H1 (cell line): ENCODE data around the gene RNASE12.

Experiments
- EP300 ChIP-seq, 2 experiments: IDR thresholded peaks; 1 replicate in 1 of 2; 2 replicates in 1 of 2; pipeline ENCODE4 v1.6.1; 2011 to 2012; ENCODE audit warnings: low read depth in 2 of 2, low read length in 2 of 2, mild to moderate bottlenecking in 2 of 2, borderline replicate concordance in 1 of 2, inconsistent platforms in 1 of 2, moderate library complexity in 1 of 2
- GABPA ChIP-seq: IDR thresholded peaks from 2 replicates; pipeline ENCODE4 v1.6.1; 2011; ENCODE audit warnings: mild to moderate bottlenecking, low read length, moderate library complexity, borderline replicate concordance; ENCODE audit not compliant: insufficient read depth
- JUND ChIP-seq: IDR thresholded peaks from 2 replicates; pipeline ENCODE4 v1.6.1; 2011; ENCODE audit warnings: mild to moderate bottlenecking, improper control_type of control experiment, low read length
- POLR2A ChIP-seq, 2 experiments: IDR thresholded peaks; 1 replicate in 1 of 2; 2 replicates in 1 of 2; pipeline ENCODE4 v1.6.1; 2011; ENCODE audit warnings: low read depth in 2 of 2, low read length in 2 of 2, mild to moderate bottlenecking in 2 of 2; ENCODE audit errors: control extremely low read depth in 1 of 2
- RAD21 ChIP-seq, 2 experiments: IDR thresholded peaks in 1 of 2; conservative IDR thresholded peaks in 1 of 2; 2 replicates each; pipeline ENCODE4 v1.6.1; 2011; ENCODE audit warnings: low read depth in 2 of 2, low read length in 2 of 2, improper control_type of control experiment in 1 of 2, inconsistent platforms in 1 of 2, mild to moderate bottlenecking in 1 of 2, moderate library complexity in 1 of 2
- RNF2 ChIP-seq: fragments of 200-900, 300-1000 bp; sonication (generic); IDR thresholded peaks from 2 replicates; pipeline ENCODE4 v1.7.1; 2016; ENCODE audit warnings: borderline replicate concordance, low read depth, mild to moderate bottlenecking, antibody characterized with exemption, low read length; ENCODE audit not compliant: poor library complexity, severe bottlenecking; ENCODE audit errors: missing control alignments
- RXRA ChIP-seq: IDR thresholded peaks from 2 replicates; pipeline ENCODE4 v1.6.1; 2011; ENCODE audit warnings: low read depth, mild to moderate bottlenecking, low read length, moderate library complexity; ENCODE audit not compliant: insufficient read depth
- TAF1 ChIP-seq: IDR thresholded peaks from 2 replicates; pipeline ENCODE4 v1.6.1; 2011; ENCODE audit warnings: mild to moderate bottlenecking, low read depth, low read length
- TF ChIP-seq, protein P1 (sequence below), 3 experiments: IDR thresholded peaks; 1 replicate in 2 of 3; 2 replicates in 1 of 3; pipeline versions ENCODE4 v1.5.1 to v1.6.1; 2011; ENCODE audit warnings: low read length in 3 of 3, mild to moderate bottlenecking in 3 of 3, inconsistent platforms in 2 of 3, low read depth in 1 of 3, moderate library complexity in 1 of 3; ENCODE audit not compliant: insufficient read depth in 1 of 3; ENCODE audit errors: control extremely low read depth in 1 of 3
- TF ChIP-seq, protein P2 (sequence below): IDR thresholded peaks from 2 replicates; pipeline ENCODE4 v1.6.1; 2012; ENCODE audit warnings: inconsistent platforms

DNA sequence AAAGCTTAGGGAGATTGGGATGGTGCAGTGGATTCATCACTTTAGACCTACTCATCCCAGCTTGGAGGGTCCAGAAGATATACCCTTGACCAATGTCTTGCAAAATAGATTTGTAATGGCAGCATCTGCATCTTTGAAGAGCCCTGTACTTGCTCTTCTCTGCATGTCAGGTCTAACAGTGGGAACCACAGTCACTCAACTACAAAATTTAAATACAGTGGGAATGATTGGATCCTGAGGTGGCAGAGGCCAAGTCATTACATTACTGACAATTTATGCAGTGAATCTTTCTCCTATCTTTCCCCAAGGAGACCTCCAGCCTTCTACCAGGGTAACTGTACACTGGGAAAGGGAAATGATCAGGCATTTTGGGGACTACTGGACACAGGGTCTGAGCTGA lies 22.1 kb downstream of the RNASE12 start:
- TF ChIP-seq, protein P1, sequence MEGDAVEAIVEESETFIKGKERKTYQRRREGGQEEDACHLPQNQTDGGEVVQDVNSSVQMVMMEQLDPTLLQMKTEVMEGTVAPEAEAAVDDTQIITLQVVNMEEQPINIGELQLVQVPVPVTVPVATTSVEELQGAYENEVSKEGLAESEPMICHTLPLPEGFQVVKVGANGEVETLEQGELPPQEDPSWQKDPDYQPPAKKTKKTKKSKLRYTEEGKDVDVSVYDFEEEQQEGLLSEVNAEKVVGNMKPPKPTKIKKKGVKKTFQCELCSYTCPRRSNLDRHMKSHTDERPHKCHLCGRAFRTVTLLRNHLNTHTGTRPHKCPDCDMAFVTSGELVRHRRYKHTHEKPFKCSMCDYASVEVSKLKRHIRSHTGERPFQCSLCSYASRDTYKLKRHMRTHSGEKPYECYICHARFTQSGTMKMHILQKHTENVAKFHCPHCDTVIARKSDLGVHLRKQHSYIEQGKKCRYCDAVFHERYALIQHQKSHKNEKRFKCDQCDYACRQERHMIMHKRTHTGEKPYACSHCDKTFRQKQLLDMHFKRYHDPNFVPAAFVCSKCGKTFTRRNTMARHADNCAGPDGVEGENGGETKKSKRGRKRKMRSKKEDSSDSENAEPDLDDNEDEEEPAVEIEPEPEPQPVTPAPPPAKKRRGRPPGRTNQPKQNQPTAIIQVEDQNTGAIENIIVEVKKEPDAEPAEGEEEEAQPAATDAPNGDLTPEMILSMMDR (IDR thresholded peaks at IDR 0.05; ENCODE audit: control extremely low read depth in 1 of 3, insufficient read depth in 1 of 3, low read depth in 1 of 3, low read length in 3 of 3): no peak
- TF ChIP-seq RAD21 (IDR thresholded peaks at IDR 0.05 in 1 of 2, conservative IDR thresholded peaks at IDR 0.05 in 1 of 2; ENCODE audit: low read depth in 2 of 2, low read length in 2 of 2) (no peak), EP300 (IDR thresholded peaks at IDR 0.05; ENCODE audit: borderline replicate concordance in 1 of 2, low read depth in 2 of 2, low read length in 2 of 2) (no peak), RXRA (no peak), TAF1 (no peak), POLR2A (IDR thresholded peaks at IDR 0.05; ENCODE audit: control extremely low read depth in 1 of 2, low read depth in 2 of 2, low read length in 2 of 2) (no peak), GABPA (no peak), JUND (no peak), RNF2 (no peak)
- TF ChIP-seq, protein P2, sequence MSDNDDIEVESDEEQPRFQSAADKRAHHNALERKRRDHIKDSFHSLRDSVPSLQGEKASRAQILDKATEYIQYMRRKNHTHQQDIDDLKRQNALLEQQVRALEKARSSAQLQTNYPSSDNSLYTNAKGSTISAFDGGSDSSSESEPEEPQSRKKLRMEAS: no peak
